OCI-LY1 (cell line): ENCODE measurements around the gene RHBDL1.

ENCODE experiments used
- EZH2 ChIP-seq: fragments of 200-600 bp; sonication (generic), shearing (Covaris generic); IDR thresholded peaks from 2 replicates; pipeline ENCODE4 v1.8.0; 2017; ENCODE audit warnings: borderline replicate concordance, mixed run types, mild to moderate bottlenecking, antibody characterized with exemption, low read length, moderate library complexity, mixed read lengths
- TF ChIP-seq, protein P1 (sequence below): fragments of 200-600 bp; sonication (generic), shearing (Covaris generic); IDR thresholded peaks from 2 replicates; pipeline ENCODE4 v1.5.1; 2017; ENCODE audit warnings: mild to moderate bottlenecking, antibody characterized with exemption, low read length, moderate library complexity, mixed read lengths

- TF ChIP-seq, protein P1, sequence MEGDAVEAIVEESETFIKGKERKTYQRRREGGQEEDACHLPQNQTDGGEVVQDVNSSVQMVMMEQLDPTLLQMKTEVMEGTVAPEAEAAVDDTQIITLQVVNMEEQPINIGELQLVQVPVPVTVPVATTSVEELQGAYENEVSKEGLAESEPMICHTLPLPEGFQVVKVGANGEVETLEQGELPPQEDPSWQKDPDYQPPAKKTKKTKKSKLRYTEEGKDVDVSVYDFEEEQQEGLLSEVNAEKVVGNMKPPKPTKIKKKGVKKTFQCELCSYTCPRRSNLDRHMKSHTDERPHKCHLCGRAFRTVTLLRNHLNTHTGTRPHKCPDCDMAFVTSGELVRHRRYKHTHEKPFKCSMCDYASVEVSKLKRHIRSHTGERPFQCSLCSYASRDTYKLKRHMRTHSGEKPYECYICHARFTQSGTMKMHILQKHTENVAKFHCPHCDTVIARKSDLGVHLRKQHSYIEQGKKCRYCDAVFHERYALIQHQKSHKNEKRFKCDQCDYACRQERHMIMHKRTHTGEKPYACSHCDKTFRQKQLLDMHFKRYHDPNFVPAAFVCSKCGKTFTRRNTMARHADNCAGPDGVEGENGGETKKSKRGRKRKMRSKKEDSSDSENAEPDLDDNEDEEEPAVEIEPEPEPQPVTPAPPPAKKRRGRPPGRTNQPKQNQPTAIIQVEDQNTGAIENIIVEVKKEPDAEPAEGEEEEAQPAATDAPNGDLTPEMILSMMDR, result no peak
- no peak for TF ChIP-seq EZH2
Observed at GRCh38 chr16:643050-643368, 32.5 kb upstream of the RHBDL1 start.
